GM12878 (cell line): ENCODE measurements around the gene ACP3. TPM values are rescaled to one million over a fixed set of nuclear protein-coding genes. Genes with fewer than 3 reads are reported as not detected.

Experiments used
- ATAC-seq: fragments of 200-7000 bp; cut with Tn5 transposase; 3 replicates; pipeline ENCODE4 v1.9.1; 2020; ENCODE audit warnings: mild to moderate bottlenecking, moderate library complexity
- BruUV-seq: library from RNA; stranded (reverse); fragments of 400-500 nt; replicated peaks from 2 replicates; lab custom pipeline; 2021; lab: Mats Ljungman, UMichigan
- CTCF ChIA-PET: fragments of 300-600 bp; sonication (Branson Sonifier 250); formaldehyde crosslinking; extraction: SDS; loops from one replicate; lab custom pipeline; 2021; ENCODE audit warnings: inconsistent platforms; lab: Yijun Ruan, JAX
- POLR2A ChIA-PET: fragments of 350-600 bp; formaldehyde crosslinking; extraction: SDS; loops from one replicate; lab custom pipeline; 2021; ENCODE audit warnings: inconsistent platforms; lab: Charles Lee
- RAD21 ChIA-PET: fragments of 300-600 bp; sonication (Branson Sonifier 250); formaldehyde crosslinking; loops from one replicate; lab custom pipeline; 2023; ENCODE audit warnings: antibody characterized with exemption; ENCODE audit not compliant: unreplicated experiment; lab: Charles Lee
- SMC1A ChIA-PET: fragments of 300-600 bp; sonication (Branson Sonifier 250); formaldehyde crosslinking; loops from one replicate; lab custom pipeline; 2023; ENCODE audit not compliant: unreplicated experiment, uncharacterized antibody; lab: Charles Lee
- DNase-seq: peaks from one replicate; pipeline ENCODE4 v3.0.0-alpha.2; 2011; ENCODE audit warnings: low read depth, low spot score
- FAIRE-seq: peaks from 3 replicates; lab custom pipeline; 2011; peaks lifted over from hg19 to GRCh38; lab: Jason Lieb, UNC
- H2AFZ ChIP-seq: 2 replicates; pipeline ENCODE4 v1.6.0; 2011; ENCODE audit warnings: low read depth, low read length, control low read depth; ENCODE audit not compliant: control insufficient read depth
- H3K27ac ChIP-seq: 2 replicates; pipeline ENCODE4 v1.5.1; 2011; ENCODE audit warnings: control low read depth; ENCODE audit not compliant: control insufficient read depth, insufficient read depth
- H3K27me3 ChIP-seq, 2 experiments: replicated peaks in 1 of 2; 2 replicates each; pipeline versions ENCODE4 v1.6.0 to v1.6.1; 2011; ENCODE audit warnings: low read length in 1 of 2; ENCODE audit not compliant: control insufficient read depth in 2 of 2, insufficient read depth in 2 of 2
- H3K36me3 ChIP-seq, 2 experiments: 2 replicates each; pipeline ENCODE4 v1.5.1; 2011; ENCODE audit warnings: low read length in 1 of 2; ENCODE audit not compliant: control insufficient read depth in 2 of 2, insufficient read depth in 2 of 2
- H3K4me1 ChIP-seq: 2 replicates; pipeline ENCODE4 v1.6.1; 2011; ENCODE audit warnings: mild to moderate bottlenecking, low read length, moderate library complexity, mixed read lengths; ENCODE audit not compliant: control insufficient read depth, insufficient read depth
- H3K4me2 ChIP-seq: 2 replicates; pipeline ENCODE4 v1.6.0; 2011; ENCODE audit warnings: control low read depth; ENCODE audit not compliant: control insufficient read depth, insufficient read depth
- H3K4me3 ChIP-seq: fragments of 200-600 bp; sonication (generic); 2 replicates; pipeline ENCODE4 v1.5.1; 2016
- H3K79me2 ChIP-seq: 2 replicates; pipeline ENCODE4 v1.6.0; 2011; ENCODE audit warnings: low read length; ENCODE audit not compliant: control insufficient read depth, insufficient read depth
- H3K9ac ChIP-seq: 2 replicates; pipeline ENCODE4 v1.8.0; 2011; ENCODE audit warnings: low read length, control low read depth, mixed read lengths; ENCODE audit not compliant: control insufficient read depth, insufficient read depth
- H3K9me3 ChIP-seq: replicated peaks from 3 replicates; pipeline ENCODE4 v1.5.1; 2011; ENCODE audit warnings: mild to moderate bottlenecking, low read length; ENCODE audit not compliant: control insufficient read depth, insufficient read depth
- H4K20me1 ChIP-seq: 2 replicates; pipeline ENCODE4 v1.6.0; 2011; ENCODE audit not compliant: control insufficient read depth, insufficient read depth
- FOXK2 ChIP-seq: fragments of 450-650 bp; IDR thresholded peaks from 2 replicates; pipeline ENCODE4 v1.6.1; 2017; ENCODE audit warnings: mild to moderate bottlenecking, moderate library complexity
- HCFC1 ChIP-seq: fragments of 150-350 bp; IDR thresholded peaks from 2 replicates; pipeline ENCODE4 v1.6.1; 2014; ENCODE audit warnings: low read length
- HDGF ChIP-seq: fragments of 450-650 bp; IDR thresholded peaks from 2 replicates; pipeline ENCODE4 v1.6.1; 2016; ENCODE audit warnings: antibody characterized with exemption
- MEF2A ChIP-seq: IDR thresholded peaks from 2 replicates; pipeline ENCODE4 v1.6.1; 2011; ENCODE audit warnings: low read depth, mild to moderate bottlenecking, low read length, moderate library complexity; ENCODE audit not compliant: insufficient read depth
- RBBP5 ChIP-seq: fragments of 200-600 bp; sonication (generic); conservative IDR thresholded peaks from 2 replicates; pipeline ENCODE4 v1.6.1; 2016
- SMC3 ChIP-seq: IDR thresholded peaks from 2 replicates; pipeline ENCODE4 v1.6.1; 2011; ENCODE audit warnings: low read length, improper control_type of control experiment, borderline replicate concordance
- STAT3 ChIP-seq: IDR thresholded peaks from 2 replicates; pipeline ENCODE4 v1.6.1; 2011; ENCODE audit warnings: low read depth, low read length, improper control_type of control experiment
- TBL1XR1 ChIP-seq: IDR thresholded peaks from 2 replicates; pipeline ENCODE4 v1.6.1; 2012; ENCODE audit warnings: low read depth, low read length, improper control_type of control experiment
- TCF7 ChIP-seq: IDR thresholded peaks from 2 replicates; pipeline ENCODE4 v1.6.1; 2014; ENCODE audit warnings: antibody characterized with exemption, borderline replicate concordance
- WGBS: methylation state at CpG from one replicate; pipeline ENCODE4 v1.1.6; 2016; ENCODE audit warnings: low lambda C conversion rate; ENCODE audit not compliant: insufficient replicate concordance, insufficient coverage; ENCODE audit errors: missing lambda C conversion rate; 5-methylcytosine and 5-hydroxymethylcytosine counted together
- in situ Hi-C: fragments of 300-500 bp; cut with MboI; formaldehyde crosslinking; loops from 9 replicates; pipeline ENCODE4 v1.14.3; 2018; ENCODE audit warnings: mixed read lengths
- intact Hi-C: fragments of 100-400 bp; cut with micrococcal nuclease; formaldehyde crosslinking; loops from one replicate; pipeline ENCODE4 v1.14.2; 2022; ENCODE audit not compliant: unreplicated experiment
- polyA plus RNA-seq, 11 experiments: library from polyadenylated mRNA; depleted of rRNA in 4 of 11; unstranded in 6 of 11; stranded (reverse) in 5 of 11; fragments of >200 nt; fragmentation: Nextera tagmentation in 4 of 11; fragmentation: Illumina TruSeq in 1 of 11; extraction: Ambion mirVana in 4 of 11; extraction: Trizol in 1 of 11; gene quantifications; 1 replicate in 1 of 11; 2 replicates in 10 of 11; pipeline versions ENCODE4 v1.2.1 to v1.2.3, GENCODE V29; 2011 to 2016; ENCODE audit warnings: inconsistent platforms in 2 of 11, missing spikeins in 2 of 11, low read depth in 1 of 11
- total RNA-seq, 4 experiments: library from RNA; depleted of rRNA in 3 of 4; stranded (reverse); fragments of >200 nt in 3 of 4; fragmentation: Illumina TruSeq in 1 of 4; extraction: Trizol in 1 of 4; gene quantifications; 2 replicates each; pipeline versions ENCODE4 v1.2.1 to v1.2.3, GENCODE V29; 2013 to 2021
- TF ChIP-seq, protein P1 (sequence below): fragments of 450-650 bp; IDR thresholded peaks from 2 replicates; pipeline ENCODE4 v1.6.1; 2014; ENCODE audit warnings: mild to moderate bottlenecking
- TF ChIP-seq, protein P2 (sequence below): fragments of 150-350 bp; IDR thresholded peaks from 2 replicates; pipeline ENCODE4 v1.6.1; 2016; ENCODE audit warnings: low read depth, low read length
- TF ChIP-seq, protein P3 (sequence below): fragments of 150-350 bp; IDR thresholded peaks from 2 replicates; pipeline ENCODE4 v1.6.1; 2014; ENCODE audit warnings: mild to moderate bottlenecking, low read depth, low read length
- TF ChIP-seq, protein P4 (sequence below): fragments of 450-650 bp; IDR thresholded peaks from 2 replicates; pipeline ENCODE4 v1.6.1; 2017; ENCODE audit warnings: low read depth, mild to moderate bottlenecking, moderate library complexity

Gene ACP3
- total and polyA plus RNA-seq, 10 of the 15 experiments (the other 5 are each of a cell fraction or from before 2014, with no cell fraction given) = 0.05 to 0.41 TPM; not detected in 8

DNA sequence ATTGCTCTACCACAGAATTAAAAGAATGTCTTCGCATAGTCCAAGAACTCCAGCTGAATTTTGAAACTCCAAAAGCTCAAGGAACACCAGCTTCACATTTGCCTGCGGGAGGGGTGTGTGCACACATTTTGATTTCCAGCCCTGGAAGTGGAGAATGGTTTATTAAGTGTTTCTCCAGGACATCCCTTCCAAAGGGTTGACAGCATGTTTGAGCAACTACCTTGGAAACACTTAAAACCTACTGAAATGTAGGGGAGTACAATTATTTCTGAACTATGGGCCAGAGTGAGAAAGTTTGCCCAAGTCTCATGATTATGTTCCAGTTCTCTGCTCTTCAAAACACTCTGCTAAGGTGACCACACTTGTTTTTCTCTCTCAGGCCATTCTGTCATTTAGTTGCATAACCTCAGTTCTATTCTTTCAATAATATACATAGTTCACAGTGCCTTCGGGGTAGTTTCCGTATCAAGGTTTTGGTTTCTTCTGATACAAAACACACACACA lies 7.9 kb downstream of the ACP3 start:
- POLR2A ChIA-PET = no interaction called here
- no peaks in the 10 kb centered on the region for H3K79me2 ChIP-seq

More for the DNA sequence above, 7.9 kb downstream of the ACP3 start:
- Histone ChIP-seq H3K27me3 (no peaks in the 10 kb centered on the region), H3K36me3 (no peaks in the 10 kb centered on the region), H3K4me1 (no peaks in the 10 kb centered on the region), H3K4me3 (no peak overlapping the region), H2AFZ (no peak overlapping the region), H3K9ac (no peak overlapping the region), H4K20me1 (no peaks in the 10 kb centered on the region), H3K27ac (no peak overlapping the region), H3K9me3 (no peaks in the 10 kb centered on the region), H3K4me2 (no peak overlapping the region)
- no TSS peak for BruUV-seq
- ChIA-PET RAD21 (no interaction called here), CTCF (no interaction called here), SMC1A (no interaction called here)
- TF ChIP-seq FOXK2 = no peak
- no peak for TF ChIP-seq RBBP5
- TF ChIP-seq, protein P1, sequence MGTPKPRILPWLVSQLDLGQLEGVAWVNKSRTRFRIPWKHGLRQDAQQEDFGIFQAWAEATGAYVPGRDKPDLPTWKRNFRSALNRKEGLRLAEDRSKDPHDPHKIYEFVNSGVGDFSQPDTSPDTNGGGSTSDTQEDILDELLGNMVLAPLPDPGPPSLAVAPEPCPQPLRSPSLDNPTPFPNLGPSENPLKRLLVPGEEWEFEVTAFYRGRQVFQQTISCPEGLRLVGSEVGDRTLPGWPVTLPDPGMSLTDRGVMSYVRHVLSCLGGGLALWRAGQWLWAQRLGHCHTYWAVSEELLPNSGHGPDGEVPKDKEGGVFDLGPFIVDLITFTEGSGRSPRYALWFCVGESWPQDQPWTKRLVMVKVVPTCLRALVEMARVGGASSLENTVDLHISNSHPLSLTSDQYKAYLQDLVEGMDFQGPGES = no peak
- no peak for TF ChIP-seq STAT3
- TF ChIP-seq, protein P2, sequence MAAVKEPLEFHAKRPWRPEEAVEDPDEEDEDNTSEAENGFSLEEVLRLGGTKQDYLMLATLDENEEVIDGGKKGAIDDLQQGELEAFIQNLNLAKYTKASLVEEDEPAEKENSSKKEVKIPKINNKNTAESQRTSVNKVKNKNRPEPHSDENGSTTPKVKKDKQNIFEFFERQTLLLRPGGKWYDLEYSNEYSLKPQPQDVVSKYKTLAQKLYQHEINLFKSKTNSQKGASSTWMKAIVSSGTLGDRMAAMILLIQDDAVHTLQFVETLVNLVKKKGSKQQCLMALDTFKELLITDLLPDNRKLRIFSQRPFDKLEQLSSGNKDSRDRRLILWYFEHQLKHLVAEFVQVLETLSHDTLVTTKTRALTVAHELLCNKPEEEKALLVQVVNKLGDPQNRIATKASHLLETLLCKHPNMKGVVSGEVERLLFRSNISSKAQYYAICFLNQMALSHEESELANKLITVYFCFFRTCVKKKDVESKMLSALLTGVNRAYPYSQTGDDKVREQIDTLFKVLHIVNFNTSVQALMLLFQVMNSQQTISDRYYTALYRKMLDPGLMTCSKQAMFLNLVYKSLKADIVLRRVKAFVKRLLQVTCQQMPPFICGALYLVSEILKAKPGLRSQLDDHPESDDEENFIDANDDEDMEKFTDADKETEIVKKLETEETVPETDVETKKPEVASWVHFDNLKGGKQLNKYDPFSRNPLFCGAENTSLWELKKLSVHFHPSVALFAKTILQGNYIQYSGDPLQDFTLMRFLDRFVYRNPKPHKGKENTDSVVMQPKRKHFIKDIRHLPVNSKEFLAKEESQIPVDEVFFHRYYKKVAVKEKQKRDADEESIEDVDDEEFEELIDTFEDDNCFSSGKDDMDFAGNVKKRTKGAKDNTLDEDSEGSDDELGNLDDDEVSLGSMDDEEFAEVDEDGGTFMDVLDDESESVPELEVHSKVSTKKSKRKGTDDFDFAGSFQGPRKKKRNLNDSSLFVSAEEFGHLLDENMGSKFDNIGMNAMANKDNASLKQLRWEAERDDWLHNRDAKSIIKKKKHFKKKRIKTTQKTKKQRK = no peak
- TF ChIP-seq, protein P3, sequence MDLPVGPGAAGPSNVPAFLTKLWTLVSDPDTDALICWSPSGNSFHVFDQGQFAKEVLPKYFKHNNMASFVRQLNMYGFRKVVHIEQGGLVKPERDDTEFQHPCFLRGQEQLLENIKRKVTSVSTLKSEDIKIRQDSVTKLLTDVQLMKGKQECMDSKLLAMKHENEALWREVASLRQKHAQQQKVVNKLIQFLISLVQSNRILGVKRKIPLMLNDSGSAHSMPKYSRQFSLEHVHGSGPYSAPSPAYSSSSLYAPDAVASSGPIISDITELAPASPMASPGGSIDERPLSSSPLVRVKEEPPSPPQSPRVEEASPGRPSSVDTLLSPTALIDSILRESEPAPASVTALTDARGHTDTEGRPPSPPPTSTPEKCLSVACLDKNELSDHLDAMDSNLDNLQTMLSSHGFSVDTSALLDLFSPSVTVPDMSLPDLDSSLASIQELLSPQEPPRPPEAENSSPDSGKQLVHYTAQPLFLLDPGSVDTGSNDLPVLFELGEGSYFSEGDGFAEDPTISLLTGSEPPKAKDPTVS = no peak
- TF ChIP-seq MEF2A = no peak
- TF ChIP-seq HCFC1 = no peak
- no peak for TF ChIP-seq HDGF
- TF ChIP-seq, protein P4, sequence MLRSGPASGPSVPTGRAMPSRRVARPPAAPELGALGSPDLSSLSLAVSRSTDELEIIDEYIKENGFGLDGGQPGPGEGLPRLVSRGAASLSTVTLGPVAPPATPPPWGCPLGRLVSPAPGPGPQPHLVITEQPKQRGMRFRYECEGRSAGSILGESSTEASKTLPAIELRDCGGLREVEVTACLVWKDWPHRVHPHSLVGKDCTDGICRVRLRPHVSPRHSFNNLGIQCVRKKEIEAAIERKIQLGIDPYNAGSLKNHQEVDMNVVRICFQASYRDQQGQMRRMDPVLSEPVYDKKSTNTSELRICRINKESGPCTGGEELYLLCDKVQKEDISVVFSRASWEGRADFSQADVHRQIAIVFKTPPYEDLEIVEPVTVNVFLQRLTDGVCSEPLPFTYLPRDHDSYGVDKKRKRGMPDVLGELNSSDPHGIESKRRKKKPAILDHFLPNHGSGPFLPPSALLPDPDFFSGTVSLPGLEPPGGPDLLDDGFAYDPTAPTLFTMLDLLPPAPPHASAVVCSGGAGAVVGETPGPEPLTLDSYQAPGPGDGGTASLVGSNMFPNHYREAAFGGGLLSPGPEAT = no peak
- no peak for TF ChIP-seq TBL1XR1
- no peak for TF ChIP-seq SMC3
- no peak for TF ChIP-seq TCF7
- FAIRE-seq = no peak
- no peak for DNase-seq
- ATAC-seq = peak; percentile 66
- in situ Hi-C loops (no loop called here), intact Hi-C loops (no loop called here)
- 85% methylated on average over 4 of the region's 4 CpGs for WGBS
